ENCODE measurements around the gene RNASE1.
"Not testable (repeated sequence)": the region's sequence is repeated elsewhere in the genome, so short reads cannot be mapped to it uniquely, and the experiment has no call there.

RNASE1 gene

GRCh38 chr14:20823859-20824258 is 21.2 kb upstream of the RNASE1 start:
- TF ChIP-seq, protein P1, sequence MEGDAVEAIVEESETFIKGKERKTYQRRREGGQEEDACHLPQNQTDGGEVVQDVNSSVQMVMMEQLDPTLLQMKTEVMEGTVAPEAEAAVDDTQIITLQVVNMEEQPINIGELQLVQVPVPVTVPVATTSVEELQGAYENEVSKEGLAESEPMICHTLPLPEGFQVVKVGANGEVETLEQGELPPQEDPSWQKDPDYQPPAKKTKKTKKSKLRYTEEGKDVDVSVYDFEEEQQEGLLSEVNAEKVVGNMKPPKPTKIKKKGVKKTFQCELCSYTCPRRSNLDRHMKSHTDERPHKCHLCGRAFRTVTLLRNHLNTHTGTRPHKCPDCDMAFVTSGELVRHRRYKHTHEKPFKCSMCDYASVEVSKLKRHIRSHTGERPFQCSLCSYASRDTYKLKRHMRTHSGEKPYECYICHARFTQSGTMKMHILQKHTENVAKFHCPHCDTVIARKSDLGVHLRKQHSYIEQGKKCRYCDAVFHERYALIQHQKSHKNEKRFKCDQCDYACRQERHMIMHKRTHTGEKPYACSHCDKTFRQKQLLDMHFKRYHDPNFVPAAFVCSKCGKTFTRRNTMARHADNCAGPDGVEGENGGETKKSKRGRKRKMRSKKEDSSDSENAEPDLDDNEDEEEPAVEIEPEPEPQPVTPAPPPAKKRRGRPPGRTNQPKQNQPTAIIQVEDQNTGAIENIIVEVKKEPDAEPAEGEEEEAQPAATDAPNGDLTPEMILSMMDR (IDR thresholded peaks at IDR 0.05; ENCODE audit: low read depth, low read length), result no peak
- TF ChIP-seq POLR2A (IDR thresholded peaks at IDR 0.05; ENCODE audit: extremely low read depth, insufficient read length) (no peak), MYC (IDR thresholded peaks at IDR 0.05; ENCODE audit: low read depth, low read length) (no peak)
- TF ChIP-seq, protein P2, sequence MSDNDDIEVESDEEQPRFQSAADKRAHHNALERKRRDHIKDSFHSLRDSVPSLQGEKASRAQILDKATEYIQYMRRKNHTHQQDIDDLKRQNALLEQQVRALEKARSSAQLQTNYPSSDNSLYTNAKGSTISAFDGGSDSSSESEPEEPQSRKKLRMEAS (IDR thresholded peaks at IDR 0.05; ENCODE audit: low read depth, low read length), result no peak
- no peak overlapping the region for H3K4me3 ChIP-seq (ENCODE audit: low read depth, low read length)
- no peak for DNase-seq (ENCODE audit: low read depth)

- not testable (repeated sequence) for DNase-seq (ENCODE audit: low read depth); H3K4me3 ChIP-seq (ENCODE audit: low read depth, low read length)
These were observed 19.0 kb upstream of the RNASE1 start for GRCh38 chr14:20821521-20822108.

DNA sequence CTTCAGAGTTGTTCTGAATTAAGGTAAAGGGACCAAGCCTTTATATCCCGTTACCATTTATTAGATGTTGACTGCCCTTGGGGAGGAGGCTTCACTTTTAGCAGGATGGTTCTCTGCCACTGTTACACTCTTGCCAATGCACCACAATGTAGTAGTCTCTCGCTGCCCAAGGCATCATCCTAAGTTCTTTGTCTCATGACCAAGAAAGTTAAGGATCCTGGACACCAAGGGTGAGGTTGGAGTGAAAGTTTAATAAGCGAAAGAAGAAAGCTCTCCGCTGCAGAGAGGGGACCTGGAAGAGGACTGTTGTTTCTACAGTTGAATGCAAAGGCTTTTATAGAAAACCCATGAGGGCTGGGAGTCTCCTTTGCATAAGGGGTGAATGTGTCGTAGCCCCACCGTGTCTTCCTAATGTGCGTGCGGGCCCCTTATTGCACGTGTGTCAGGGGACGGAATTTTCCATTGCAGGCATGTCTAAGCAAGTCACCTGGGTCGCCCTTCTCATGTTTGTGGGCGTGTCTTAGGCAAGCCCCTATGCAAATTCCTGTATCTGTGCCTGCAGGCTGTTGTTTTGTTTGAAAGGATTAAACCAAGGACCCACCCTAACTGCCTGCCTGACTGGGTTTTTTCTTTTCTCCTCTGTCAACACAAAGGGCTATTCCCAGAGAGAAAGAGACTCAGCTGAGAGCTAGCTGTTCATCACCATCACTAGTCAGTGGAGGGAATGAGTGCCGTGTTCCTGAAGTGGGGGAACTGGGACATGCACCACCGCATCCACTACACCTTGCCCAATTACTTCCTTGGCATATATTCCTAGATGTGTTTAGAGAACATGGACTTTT is 17.6 kb upstream of the RNASE1 start:
- TF ChIP-seq MYC (IDR thresholded peaks at IDR 0.05; ENCODE audit: low read depth, low read length), result no peak
- TF ChIP-seq, protein P1 (IDR thresholded peaks at IDR 0.05; ENCODE audit: low read depth, low read length), result no peak
- TF ChIP-seq, protein P2 (IDR thresholded peaks at IDR 0.05; ENCODE audit: low read depth, low read length), result no peak
- no peak for TF ChIP-seq POLR2A (IDR thresholded peaks at IDR 0.05; ENCODE audit: extremely low read depth, insufficient read length)
- no peak for DNase-seq (ENCODE audit: low read depth)
- H3K4me3 ChIP-seq (ENCODE audit: low read depth, low read length), result no peak overlapping the region

DNA sequence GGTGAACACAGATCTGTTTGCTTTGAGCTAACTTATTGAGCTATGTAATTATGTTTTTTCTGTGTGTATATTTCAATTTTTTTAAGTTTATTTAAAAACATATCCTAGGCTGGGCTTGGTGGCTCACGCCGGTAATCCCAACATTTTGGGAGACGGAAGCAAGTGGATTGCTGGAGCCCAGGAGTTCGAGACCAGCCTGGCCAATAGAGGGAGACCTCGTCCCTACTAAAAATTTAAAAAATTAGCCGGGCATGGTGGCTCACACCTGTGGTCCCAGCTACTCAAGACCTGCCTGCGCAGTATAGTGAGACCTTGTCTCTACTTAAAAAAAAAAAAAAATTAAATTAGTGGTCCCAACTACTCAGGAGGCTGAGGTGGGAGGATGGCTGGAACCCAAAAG is 16.2 kb upstream of the RNASE1 start:
- H3K4me3 ChIP-seq (ENCODE audit: low read depth, low read length), result no peak overlapping the region
- TF ChIP-seq, protein P2 (IDR thresholded peaks at IDR 0.05; ENCODE audit: low read depth, low read length), result no peak
- no peak for TF ChIP-seq POLR2A (IDR thresholded peaks at IDR 0.05; ENCODE audit: extremely low read depth, insufficient read length)
- TF ChIP-seq, protein P1 (IDR thresholded peaks at IDR 0.05; ENCODE audit: low read depth, low read length), result no peak
- no peak for TF ChIP-seq MYC (IDR thresholded peaks at IDR 0.05; ENCODE audit: low read depth, low read length)
- no peak for DNase-seq (ENCODE audit: low read depth)

DNA sequence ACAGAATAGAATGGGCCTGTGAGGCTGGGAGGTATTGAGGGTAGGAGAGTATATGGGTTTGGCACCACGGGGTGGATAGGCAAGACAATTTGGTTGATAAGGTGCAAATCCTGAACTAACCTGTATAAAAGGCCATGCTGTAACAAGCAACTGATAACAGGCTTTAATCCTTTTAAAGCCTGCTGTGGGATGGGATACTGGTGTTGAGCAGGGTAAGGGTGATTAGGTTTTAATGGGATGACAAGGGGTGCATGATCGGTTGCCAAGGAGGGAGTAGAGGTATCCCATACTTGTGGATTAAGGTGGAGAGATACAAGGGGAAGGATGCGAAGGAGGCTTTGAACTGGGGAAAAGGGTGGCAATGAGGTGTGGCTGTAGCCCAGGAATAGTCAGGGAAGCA is 13.3 kb upstream of the RNASE1 start:
- not testable (repeated sequence) for DNase-seq (ENCODE audit: low read depth); H3K4me3 ChIP-seq (ENCODE audit: low read depth, low read length)

DNA sequence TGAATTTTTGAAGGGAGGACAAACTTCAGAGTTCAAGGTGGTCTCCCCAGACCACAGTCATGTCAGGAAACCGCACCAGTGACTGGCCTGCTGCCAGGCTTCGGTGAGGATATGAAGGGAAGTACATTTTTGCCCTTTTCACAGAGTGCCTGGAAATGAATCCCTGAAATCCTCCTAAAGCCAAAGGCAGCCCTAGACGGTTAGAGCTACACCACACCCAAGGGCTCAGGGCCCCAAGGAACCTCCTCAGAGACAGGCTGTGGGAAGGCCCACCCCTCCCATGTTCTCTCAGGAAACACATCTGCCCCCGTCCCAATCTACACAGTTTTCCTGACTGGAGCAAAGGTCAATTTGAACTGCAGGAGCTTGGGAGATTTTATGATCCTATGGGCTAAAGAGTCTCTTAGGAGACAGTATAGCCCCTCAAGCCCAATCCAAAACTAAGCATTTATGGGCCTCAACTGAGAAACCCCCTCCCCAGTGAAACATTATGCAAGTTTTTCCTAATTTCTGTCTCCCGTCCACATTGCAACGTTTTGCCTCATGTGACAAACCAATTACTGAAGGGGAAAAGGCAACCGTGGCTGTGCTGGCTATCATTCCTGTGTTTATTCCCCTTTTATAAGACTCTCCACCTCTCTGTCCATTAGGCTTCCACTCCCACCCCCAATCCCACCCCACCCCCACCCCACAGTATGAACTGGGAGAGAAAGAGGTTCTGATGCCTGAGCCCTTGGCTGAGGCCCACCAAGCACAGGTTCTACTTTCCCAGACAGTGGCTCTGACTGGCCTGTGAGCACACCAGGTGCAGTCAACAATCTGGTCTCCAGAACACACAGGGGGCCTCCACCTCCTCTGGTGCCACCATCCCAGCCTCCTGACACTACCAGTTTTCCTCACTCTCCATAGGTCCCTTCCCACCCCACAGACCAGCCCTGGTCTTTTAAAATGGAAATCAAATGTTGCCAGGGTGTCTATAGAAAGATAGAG is 9.6 kb upstream of the RNASE1 start:
- TF ChIP-seq, protein P2 (IDR thresholded peaks at IDR 0.05; ENCODE audit: low read depth, low read length), result no peak
- no peak for TF ChIP-seq POLR2A (IDR thresholded peaks at IDR 0.05; ENCODE audit: extremely low read depth, insufficient read length)
- TF ChIP-seq MYC (IDR thresholded peaks at IDR 0.05; ENCODE audit: low read depth, low read length), result no peak
- TF ChIP-seq, protein P1 (IDR thresholded peaks at IDR 0.05; ENCODE audit: low read depth, low read length), result no peak
- DNase-seq (ENCODE audit: low read depth), result no peak
- no peak overlapping the region for H3K4me3 ChIP-seq (ENCODE audit: low read depth, low read length)

Data from NB4 (cell line).